ENCODE measurements around the gene MSTN. TPM values are rescaled to one million over a fixed set of nuclear protein-coding genes. Genes with fewer than 3 reads are reported as not detected.

Gene MSTN
- total RNA-seq, 1 experiment from 2014 or later, result not detected

- no peak overlapping the region for H3K56ac ChIP-seq (ENCODE audit: insufficient read length, low read depth, low read length)
- no peak overlapping the region for H4K5ac ChIP-seq (ENCODE audit: insufficient read length, low read depth, low read length)
- H2BK5ac ChIP-seq (ENCODE audit: insufficient read length, low read length), result no peak overlapping the region
- H3K4me3 Mint-ChIP-seq, result no peak overlapping the region
- H2BK20ac ChIP-seq (ENCODE audit: low read depth, low read length, poor library complexity, severe bottlenecking), result no peak overlapping the region
- H2AK5ac ChIP-seq (ENCODE audit: insufficient read length, low read length), result no peak overlapping the region
- no CpG with 5 or more reads among the region's 2 CpGs for WGBS (ENCODE audit: extremely low coverage, insufficient read length, low lambda C conversion rate)
- H3K9me3 ChIP-seq (ENCODE audit: control insufficient read depth, low read depth, low read length), result no peaks in the 10 kb centered on the region
- H4K91ac ChIP-seq (ENCODE audit: insufficient read length, low read depth, low read length), result no peak overlapping the region
- no peaks in the 10 kb centered on the region for H3K27me3 ChIP-seq (ENCODE audit: insufficient read depth, low read length)
- no peaks in the 10 kb centered on the region for H3K4me1 ChIP-seq (ENCODE audit: insufficient read depth, low read length)
- H3K4ac ChIP-seq (ENCODE audit: low read depth, low read length), result no peak overlapping the region
- H4K8ac ChIP-seq (replicated peaks; ENCODE audit: insufficient read length, low read depth, low read length), result no peak overlapping the region
- H3K9me3 Mint-ChIP-seq, result peaks cover 0 to 2% of the 10 kb centered on the region in 2 experiments; a peak in 2 of 5 replicates
- no peaks in the 10 kb centered on the region for H4K20me1 ChIP-seq (ENCODE audit: control insufficient read depth, insufficient read depth, insufficient read length)
- H2BK12ac ChIP-seq (ENCODE audit: insufficient read length, low read depth, low read length), result no peak overlapping the region
- no peak overlapping the region for H3K14ac ChIP-seq (ENCODE audit: insufficient read depth, low read length)
- no peaks in the 10 kb centered on the region for H3K79me2 ChIP-seq (ENCODE audit: insufficient read depth, low read length)
- H3K27ac ChIP-seq (ENCODE audit: insufficient read length, low read depth, low read length), result no peak overlapping the region
- no peak overlapping the region for H3K4me2 ChIP-seq (ENCODE audit: insufficient read depth, insufficient read length, low read length)
- H3K27me3 Mint-ChIP-seq (ENCODE audit: low read depth), result no peaks in the 10 kb centered on the region; the same call in 1 of the 2 replicates
- H3K18ac ChIP-seq (ENCODE audit: insufficient read length, low read depth, low read length), result no peak overlapping the region
- H3K4me1 Mint-ChIP-seq, result peaks cover 6 to 8% of the 10 kb centered on the region in 2 experiments
- no peak overlapping the region for H2BK15ac ChIP-seq (ENCODE audit: low read depth, low read length)
- H3K79me1 ChIP-seq (ENCODE audit: insufficient read depth, low read depth, low read length, poor library complexity, severe bottlenecking), result no peaks in the 10 kb centered on the region
- H3K27ac Mint-ChIP-seq, result no peak overlapping the region
- H3K36me3 Mint-ChIP-seq (ENCODE audit: insufficient read depth in 1 of 3, low read depth in 3 of 3), result no peaks in the 10 kb centered on the region
- no peak overlapping the region for H3K23ac ChIP-seq (ENCODE audit: insufficient read length, low read depth, low read length)
- TF ChIP-seq CTCF (conservative IDR thresholded peaks at IDR 0.05), result no peak
- DNase-seq, result no peak
- no peak overlapping the region for H2BK120ac ChIP-seq (ENCODE audit: low read depth, low read length, poor library complexity, severe bottlenecking)
- no peak overlapping the region for H3T11ph ChIP-seq (ENCODE audit: low read length)
- no peak overlapping the region for H2AFZ ChIP-seq (ENCODE audit: low read length)
- no peak overlapping the region for H3K9ac ChIP-seq (ENCODE audit: extremely low read depth, insufficient read length, low read length)
- H3K23me2 ChIP-seq (ENCODE audit: insufficient read length, low read depth, low read length, poor library complexity, severe bottlenecking), result no peaks in the 10 kb centered on the region
These were observed 16.6 kb upstream of the MSTN start for GRCh38 chr2:190079160-190079559.
